NB4 (cell line): ENCODE results near the gene KAZALD1.

Source experiments
- CTCF ChIP-seq: IDR thresholded peaks from one replicate; pipeline ENCODE4 v1.5.1; 2012; ENCODE audit warnings: low read depth, low read length
- MAX ChIP-seq: IDR thresholded peaks from 2 replicates; pipeline ENCODE4 v1.6.1; 2011; ENCODE audit warnings: low read depth, low read length
- POLR2A ChIP-seq: IDR thresholded peaks from 2 replicates; pipeline ENCODE4 v1.6.1; 2011; ENCODE audit warnings: mild to moderate bottlenecking; ENCODE audit not compliant: insufficient read length; ENCODE audit errors: extremely low read depth

GRCh38 chr10:101018118-101018599 is 43.6 kb upstream of the KAZALD1 start:
- TF ChIP-seq CTCF (no peak), POLR2A (peak; percentile 12), MAX (peak; percentile 73)
